Measurements from ENCODE around the gene TSBP1. TPM values are rescaled to one million over a fixed set of nuclear protein-coding genes. Genes with fewer than 3 reads are reported as not detected.

TSBP1 gene
- total and polyA plus RNA-seq, 12 donors: not detected

DNA sequence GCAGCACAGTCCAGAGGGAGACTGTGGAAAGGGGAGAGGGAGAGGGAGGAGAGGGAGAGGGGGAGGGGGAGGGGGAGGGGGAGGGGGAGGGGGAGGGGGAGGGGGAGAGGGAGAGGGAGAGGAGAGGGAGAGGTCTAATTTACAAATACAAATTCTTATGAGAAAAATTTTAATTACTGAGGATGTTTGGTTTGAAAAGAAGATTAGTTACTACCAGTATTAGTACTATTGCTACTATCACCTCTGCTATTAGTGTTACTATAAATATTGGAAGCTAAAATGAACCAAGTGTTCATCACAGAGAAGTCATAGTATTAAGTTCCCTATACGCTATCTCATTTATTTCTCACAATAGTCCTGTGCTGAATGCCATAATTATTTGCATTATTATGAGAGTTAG is 14.3 kb upstream of the TSBP1 start:
- no peak overlapping the region for H3K4me3 ChIP-seq
- TF ChIP-seq POLR2A (IDR thresholded peaks at IDR 0.05): no peak
- TF ChIP-seq, protein P1, sequence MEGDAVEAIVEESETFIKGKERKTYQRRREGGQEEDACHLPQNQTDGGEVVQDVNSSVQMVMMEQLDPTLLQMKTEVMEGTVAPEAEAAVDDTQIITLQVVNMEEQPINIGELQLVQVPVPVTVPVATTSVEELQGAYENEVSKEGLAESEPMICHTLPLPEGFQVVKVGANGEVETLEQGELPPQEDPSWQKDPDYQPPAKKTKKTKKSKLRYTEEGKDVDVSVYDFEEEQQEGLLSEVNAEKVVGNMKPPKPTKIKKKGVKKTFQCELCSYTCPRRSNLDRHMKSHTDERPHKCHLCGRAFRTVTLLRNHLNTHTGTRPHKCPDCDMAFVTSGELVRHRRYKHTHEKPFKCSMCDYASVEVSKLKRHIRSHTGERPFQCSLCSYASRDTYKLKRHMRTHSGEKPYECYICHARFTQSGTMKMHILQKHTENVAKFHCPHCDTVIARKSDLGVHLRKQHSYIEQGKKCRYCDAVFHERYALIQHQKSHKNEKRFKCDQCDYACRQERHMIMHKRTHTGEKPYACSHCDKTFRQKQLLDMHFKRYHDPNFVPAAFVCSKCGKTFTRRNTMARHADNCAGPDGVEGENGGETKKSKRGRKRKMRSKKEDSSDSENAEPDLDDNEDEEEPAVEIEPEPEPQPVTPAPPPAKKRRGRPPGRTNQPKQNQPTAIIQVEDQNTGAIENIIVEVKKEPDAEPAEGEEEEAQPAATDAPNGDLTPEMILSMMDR (IDR thresholded peaks at IDR 0.05): no peak
- H3K27ac ChIP-seq: no peak overlapping the region
- no peaks in the 10 kb centered on the region for H3K27me3 ChIP-seq
- H3K9me3 ChIP-seq (replicated peaks in 1 of 3): no peaks in the 10 kb centered on the region
- no peak for DNase-seq
- H3K36me3 ChIP-seq (replicated peaks in 1 of 2): no peaks in the 10 kb centered on the region
- no peaks in the 10 kb centered on the region for H3K4me1 ChIP-seq (replicated peaks in 1 of 2)
- WGBS, 4 donors: 74 to 100% (median 94%) methylated on average over 1 of the region's 1 CpG
- intact Hi-C loops (cut with DNase I): no loop called here

DNA sequence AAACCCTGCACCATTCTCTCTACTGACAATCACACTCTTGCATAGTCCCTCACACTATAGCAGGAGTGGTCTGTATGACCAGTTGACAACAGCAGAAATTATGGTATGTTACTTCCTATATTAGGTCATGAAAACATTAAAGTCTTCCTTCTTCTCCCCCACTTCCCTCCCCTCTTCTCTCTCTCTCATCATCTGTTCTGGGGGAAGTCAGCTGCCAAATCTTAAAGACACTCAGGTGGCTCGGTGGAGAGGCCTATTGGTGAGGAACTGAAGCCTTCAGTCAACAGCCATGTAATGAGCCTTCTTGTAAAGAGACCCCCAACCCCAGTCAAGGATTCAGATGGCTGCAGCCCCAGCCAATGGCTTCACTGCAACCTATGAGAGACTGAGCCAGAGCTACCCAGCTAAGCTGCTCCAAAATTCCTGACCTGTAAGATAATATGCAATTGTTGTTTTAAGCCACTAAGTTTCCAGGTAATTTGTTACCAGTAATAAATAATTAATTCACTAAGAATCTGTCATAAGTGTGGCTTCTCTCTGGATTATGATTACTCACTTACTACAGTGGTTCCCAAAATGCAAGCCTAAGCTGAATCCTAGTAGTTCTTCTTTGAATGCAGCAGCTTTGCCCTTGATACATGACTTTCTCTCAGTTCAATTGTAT is 11.2 kb upstream of the TSBP1 start:
- Histone ChIP-seq H3K36me3 (replicated peaks in 1 of 2) (no peaks in the 10 kb centered on the region), H3K27me3 (no peaks in the 10 kb centered on the region), H3K4me1 (replicated peaks in 1 of 2) (no peaks in the 10 kb centered on the region), H3K4me3 (no peak overlapping the region), H3K27ac (no peak overlapping the region), H3K9me3 (replicated peaks in 1 of 3) (no peaks in the 10 kb centered on the region)
- intact Hi-C loops (cut with DNase I): no loop called here
- TF ChIP-seq, protein P1 (IDR thresholded peaks at IDR 0.05): no peak
- TF ChIP-seq POLR2A (IDR thresholded peaks at IDR 0.05): no peak
- no peak for DNase-seq
- 26 to 68% (median 57%) methylated on average over 1 of the region's 1 CpG for WGBS, 4 donors

DNA sequence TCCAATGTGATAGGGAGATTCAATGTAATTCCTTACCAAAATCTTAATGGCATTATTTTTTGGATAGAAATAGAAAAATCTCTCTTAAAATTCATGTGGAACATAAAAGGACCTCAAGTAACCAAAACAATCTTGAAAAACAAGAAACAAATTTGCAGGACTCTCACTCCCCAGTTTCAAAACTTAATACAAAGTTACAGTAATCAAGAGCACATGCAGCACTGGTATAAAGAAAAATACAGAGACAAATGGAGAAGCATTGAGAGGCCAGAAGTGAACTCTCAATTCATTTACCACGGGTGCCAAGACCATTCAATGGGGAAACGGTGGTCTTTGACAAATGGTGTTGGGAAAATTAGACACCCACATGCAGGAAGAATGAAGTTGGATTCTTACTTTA is 7.8 kb upstream of the TSBP1 start:
- Histone ChIP-seq H3K9me3 (replicated peaks in 1 of 3) (no peaks in the 10 kb centered on the region), H3K27me3 (no peaks in the 10 kb centered on the region), H3K27ac (no peak overlapping the region), H3K4me1 (replicated peaks in 1 of 2) (no peaks in the 10 kb centered on the region), H3K36me3 (replicated peaks in 1 of 2) (no peaks in the 10 kb centered on the region), H3K4me3 (no peak overlapping the region)
- intact Hi-C loops (cut with DNase I): no loop called here
- no peak for TF ChIP-seq POLR2A (IDR thresholded peaks at IDR 0.05)
- TF ChIP-seq, protein P1 (IDR thresholded peaks at IDR 0.05): no peak
- WGBS, 4 donors: 55 to 68% (median 57%) methylated on average over 2 of the region's 2 CpGs
- no peak for DNase-seq

DNA sequence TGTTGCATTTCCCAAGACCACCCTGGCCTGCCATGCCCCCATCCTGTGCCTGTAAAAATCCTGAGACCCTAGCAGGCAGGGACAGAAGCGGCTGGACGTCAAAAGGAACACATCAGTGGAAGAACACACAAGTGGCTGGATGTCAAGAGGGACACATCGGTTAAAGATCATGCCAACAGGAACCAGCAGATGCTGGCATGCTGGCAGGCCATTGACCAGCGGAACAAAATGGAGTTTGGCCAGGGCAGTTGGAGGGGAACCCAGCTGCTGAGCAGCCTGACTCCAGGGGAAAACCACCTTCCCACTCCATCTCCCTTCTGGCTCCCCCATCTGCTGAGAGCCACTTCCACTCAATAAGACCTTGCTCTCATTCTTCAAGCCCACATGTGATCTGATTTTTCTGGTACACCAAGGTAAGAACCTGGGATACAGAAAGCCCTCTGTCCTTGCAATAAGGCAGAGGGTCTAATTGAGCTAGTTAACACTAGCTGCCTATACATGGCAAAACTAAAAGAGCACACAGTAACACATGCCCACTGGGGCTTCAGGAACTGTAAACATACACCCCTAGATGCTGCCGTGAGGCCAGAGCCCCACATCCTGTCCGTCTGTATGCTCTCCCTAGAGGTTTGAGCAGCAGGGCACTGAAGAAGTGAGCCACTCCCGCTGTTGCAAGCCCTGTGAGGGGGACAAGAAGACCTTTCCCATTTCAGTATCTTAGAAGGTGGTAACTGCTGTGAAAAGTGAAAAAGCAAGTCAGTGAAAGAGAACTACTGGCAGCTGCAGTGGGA is 4.2 kb upstream of the TSBP1 start:
- TF ChIP-seq, protein P1 (IDR thresholded peaks at IDR 0.05): no peak
- no peak for TF ChIP-seq POLR2A (IDR thresholded peaks at IDR 0.05)
- 77 to 95% (median 85%) methylated on average over 6 to 7 of the region's 7 CpGs for WGBS, 4 donors
- no peak for DNase-seq
- Histone ChIP-seq H3K9me3 (replicated peaks in 1 of 3) (no peaks in the 10 kb centered on the region), H3K36me3 (replicated peaks in 1 of 2) (no peaks in the 10 kb centered on the region), H3K4me1 (replicated peaks in 1 of 2) (no peaks in the 10 kb centered on the region), H3K27ac (no peak overlapping the region), H3K4me3 (no peak overlapping the region), H3K27me3 (peaks cover 3% of the 10 kb centered on the region)
- intact Hi-C loops (cut with DNase I): no loop called here
